GM23338 (cell line): Measurements from ENCODE around the gene CLDN9. TPM values are rescaled to one million over a fixed set of nuclear protein-coding genes. Genes with fewer than 3 reads are reported as not detected.

Experiments used
- ATAC-seq: fragments of 200-7000 bp; cut with Tn5 transposase; 3 replicates; pipeline ENCODE4 v1.9.1; 2020
- DNase-seq: peaks from one replicate; pipeline ENCODE4 v3.0.0-alpha.2; 2015; ENCODE audit warnings: low spot score
- H2AFZ ChIP-seq: fragments of 200-600 bp; sonication (generic); 2 replicates; pipeline ENCODE4 v1.8.0; 2016; ENCODE audit warnings: antibody characterized with exemption, mild to moderate bottlenecking, moderate library complexity
- H3F3A ChIP-seq: fragments of 200-600 bp; sonication (generic); replicated peaks from 2 replicates; pipeline ENCODE4 v1.8.0; 2017; ENCODE audit warnings: antibody characterized with exemption, mixed run types, low read depth
- H3K27ac ChIP-seq: fragments of 200-600 bp; sonication (generic); 2 replicates; pipeline ENCODE4 v1.6.1; 2016; ENCODE audit warnings: low read depth
- H3K27me3 ChIP-seq: fragments of 200-600 bp; sonication (generic); 2 replicates; pipeline ENCODE4 v1.8.0; 2016; ENCODE audit warnings: mild to moderate bottlenecking, mixed run types, moderate library complexity; ENCODE audit not compliant: insufficient read depth
- H3K36me3 ChIP-seq: fragments of 200-600 bp; sonication (generic); 2 replicates; pipeline ENCODE4 v1.8.0; 2016; ENCODE audit warnings: mild to moderate bottlenecking; ENCODE audit not compliant: insufficient read depth
- H3K4me1 ChIP-seq: fragments of 200-600 bp; sonication (generic); 2 replicates; pipeline ENCODE4 v1.8.0; 2016; ENCODE audit warnings: mild to moderate bottlenecking, moderate library complexity; ENCODE audit not compliant: insufficient read depth
- H3K4me2 ChIP-seq: fragments of 200-600 bp; sonication (generic); 2 replicates; pipeline ENCODE4 v1.7.1; 2017; ENCODE audit warnings: mixed run types
- H3K4me3 ChIP-seq: fragments of 200-600 bp; sonication (generic); 2 replicates; pipeline ENCODE4 v1.6.1; 2016; ENCODE audit warnings: mixed run types
- H3K79me2 ChIP-seq: fragments of 200-600 bp; sonication (generic); replicated peaks from 2 replicates; pipeline ENCODE4 v1.8.0; 2017; ENCODE audit warnings: mild to moderate bottlenecking; ENCODE audit not compliant: insufficient read depth
- H3K9me2 ChIP-seq: fragments of 200-600 bp; sonication (generic); 2 replicates; pipeline ENCODE4 v1.8.0; 2017; ENCODE audit not compliant: insufficient read depth
- H4K20me1 ChIP-seq: fragments of 200-600 bp; sonication (generic); replicated peaks from 2 replicates; pipeline ENCODE4 v1.8.0; 2017; ENCODE audit warnings: mild to moderate bottlenecking; ENCODE audit not compliant: insufficient read depth
- H3K27ac Mint-ChIP-seq: 2 replicates; pipeline ENCODE4 v1.8.0; 2020; ENCODE audit warnings: inconsistent platforms, mild to moderate bottlenecking, moderate library complexity, mixed read lengths
- H3K27me3 Mint-ChIP-seq: 3 replicates; pipeline ENCODE4 v1.8.0; 2022; ENCODE audit warnings: low read depth, mild to moderate bottlenecking, moderate library complexity, mixed read lengths, inconsistent platforms; ENCODE audit not compliant: insufficient read depth, poor library complexity
- H3K36me3 Mint-ChIP-seq: 3 replicates; pipeline ENCODE4 v1.8.0; 2021; ENCODE audit warnings: low read depth, mild to moderate bottlenecking, inconsistent platforms, moderate library complexity, mixed read lengths
- H3K4me1 Mint-ChIP-seq: 3 replicates; pipeline ENCODE4 v1.8.0; 2020; ENCODE audit warnings: mild to moderate bottlenecking, inconsistent platforms, mixed read lengths
- H3K4me3 Mint-ChIP-seq: 3 replicates; pipeline ENCODE4 v1.8.0; 2021; ENCODE audit warnings: moderate library complexity, mild to moderate bottlenecking, inconsistent platforms, mixed read lengths
- H3K9me3 Mint-ChIP-seq: 3 replicates; pipeline ENCODE4 v1.8.0; 2020; ENCODE audit warnings: moderate library complexity, mild to moderate bottlenecking, inconsistent platforms, mixed read lengths
- CREB1 ChIP-seq: fragments of 250-450 bp; sonication (Bioruptor Pico); IDR thresholded peaks from 2 replicates; pipeline ENCODE4 v1.5.0; 2020; ENCODE audit warnings: low read depth, mild to moderate bottlenecking, moderate library complexity
- CTCF ChIP-seq, 2 experiments: fragments of 200-600 bp in 1 of 2; sonication (generic) in 1 of 2; conservative IDR thresholded peaks; 2 replicates each; pipeline versions ENCODE4 v1.5.1 to v1.6.1; 2016 to 2017; ENCODE audit warnings: antibody characterized with exemption in 2 of 2, low read depth in 2 of 2, mild to moderate bottlenecking in 2 of 2, moderate library complexity in 1 of 2
- JUNB ChIP-seq: IDR thresholded peaks from one replicate; pipeline ENCODE4 v1.6.1; 2016; ENCODE audit warnings: antibody characterized with exemption; ENCODE audit not compliant: unreplicated experiment
- POLR2AphosphoS5 ChIP-seq: IDR thresholded peaks from 2 replicates; pipeline ENCODE4 v1.6.1; 2016; ENCODE audit warnings: antibody characterized with exemption, low read depth
- REST ChIP-seq: IDR thresholded peaks from one replicate; pipeline ENCODE4 v1.6.1; 2018; ENCODE audit warnings: antibody characterized with exemption; ENCODE audit not compliant: unreplicated experiment
- STAT1 ChIP-seq: IDR thresholded peaks from one replicate; pipeline ENCODE4 v1.6.1; 2016; ENCODE audit warnings: antibody characterized with exemption; ENCODE audit not compliant: unreplicated experiment
- ZNF114 ChIP-seq: fragments of 250-450 bp; sonication (Bioruptor Pico); IDR thresholded peaks from 2 replicates; pipeline ENCODE4 v1.5.0; 2020; ENCODE audit warnings: mild to moderate bottlenecking, moderate library complexity
- ZNF331 ChIP-seq: fragments of 250-450 bp; sonication (Bioruptor Pico); IDR thresholded peaks from 2 replicates; pipeline ENCODE4 v1.5.0; 2020; ENCODE audit warnings: low read depth, mild to moderate bottlenecking, moderate library complexity
- polyA plus RNA-seq: library from polyadenylated mRNA; unstranded; fragments of >200 nt; fragmentation: Nextera tagmentation; extraction: Ambion mirVana; gene quantifications from 2 replicates; pipeline ENCODE4 v1.2.1, GENCODE V29; 2016
- total RNA-seq: library from RNA; depleted of rRNA; stranded (reverse); fragments of >200 nt; shearing (Covaris generic); gene quantifications from 2 replicates; pipeline ENCODE4 v1.2.3, GENCODE V29; 2014

Gene CLDN9
- total and polyA plus RNA-seq, 2 experiments from 2014 or later, result 1.8 to 3.0 TPM

- TF ChIP-seq REST (no peak), JUNB (no peak), ZNF114 (CRISPR knock-in tag) (no peak)
Observed at GRCh38 chr16:3000540-3000939, 12.2 kb upstream of the CLDN9 start (continued).

GRCh38 chr16:3001316-3001715, 11.4 kb upstream of the CLDN9 start:
- TF ChIP-seq STAT1 (no peak), POLR2AphosphoS5 (no peak), ZNF331 (CRISPR knock-in tag) (no peak), CTCF (conservative IDR thresholded peaks at IDR 0.05; ENCODE audit: low read depth in 2 of 2) (0 out of 4 replicates have a peak, but pooled peaks of 1 of the 2 experiments have one; percentile 11)
- no peak overlapping the region for H3K4me3 ChIP-seq
- no peaks in the 10 kb centered on the region for H4K20me1 ChIP-seq
- peak; percentile 13 for ATAC-seq
- Mint-ChIP-seq H3K27ac (no peak overlapping the region; the same call in 1 of the 2 replicates), H3K4me1 (peaks cover 16% of the 10 kb centered on the region; the same call in 2 of the 3 replicates), H3K9me3 (no peaks in the 10 kb centered on the region), H3K36me3 (peaks cover 5% of the 10 kb centered on the region), H3K4me3 (no peak overlapping the region), H3K27me3 (peaks cover 5% of the 10 kb centered on the region)
- H3K36me3 ChIP-seq, result no peaks in the 10 kb centered on the region
- peak; percentile 69 for DNase-seq
- no peak overlapping the region for H3K27ac ChIP-seq
- H3K79me2 ChIP-seq, result no peaks in the 10 kb centered on the region
- no peaks in the 10 kb centered on the region; the same call in 1 of the 2 replicates for H3F3A ChIP-seq
- H3K4me2 ChIP-seq, result no peak overlapping the region
- H2AFZ ChIP-seq, result no peak overlapping the region
- no peaks in the 10 kb centered on the region for H3K9me2 ChIP-seq
- peaks cover 11% of the 10 kb centered on the region for H3K4me1 ChIP-seq
- no peaks in the 10 kb centered on the region for H3K27me3 ChIP-seq

- Mint-ChIP-seq H3K27ac (no peak overlapping the region), H3K4me3 (peak overlapping the region; percentile 57), H3K4me1 (peaks cover 32% of the 10 kb centered on the region), H3K27me3 (peaks cover 16% of the 10 kb centered on the region), H3K9me3 (no peaks in the 10 kb centered on the region), H3K36me3 (peaks cover 13% of the 10 kb centered on the region)
- Histone ChIP-seq H3K27ac (no peak overlapping the region), H3K27me3 (no peaks in the 10 kb centered on the region), H3K4me2 (no peak overlapping the region), H3K79me2 (no peaks in the 10 kb centered on the region), H2AFZ (no peak overlapping the region), H3K36me3 (no peaks in the 10 kb centered on the region), H3K9me2 (no peaks in the 10 kb centered on the region), H3K4me3 (no peak overlapping the region), H3F3A (peaks cover 19% of the 10 kb centered on the region), H4K20me1 (no peaks in the 10 kb centered on the region), H3K4me1 (peaks cover 31% of the 10 kb centered on the region)
- ATAC-seq, result peak; percentile 73
- DNase-seq, result peak; percentile 100
- TF ChIP-seq CREB1 (CRISPR knock-in tag) (peak; percentile 20; the same call in 1 of the 2 replicates), STAT1 (no peak), CTCF (conservative IDR thresholded peaks at IDR 0.05; ENCODE audit: low read depth in 2 of 2) (peak; percentile 69 to 97), POLR2AphosphoS5 (peak; percentile 29; the same call in 1 of the 2 replicates)
Observed at GRCh38 chr16:3003582-3004270, 9.0 kb upstream of the CLDN9 start.
